WERI-Rb-1 (cell line): ENCODE results near the gene PDK4.

ENCODE experiments used
- DNase-seq: peaks from one replicate; pipeline ENCODE4 v3.0.0-alpha.2; 2020
- H3K27ac ChIP-seq: fragments of 250-450 bp; sonication (Bioruptor Pico); 2 replicates; pipeline ENCODE4 v1.5.1; 2020; ENCODE audit warnings: mild to moderate bottlenecking, moderate library complexity
- H3K27me3 ChIP-seq: fragments of 250-450 bp; sonication (Bioruptor Pico); 2 replicates; pipeline ENCODE4 v1.5.1; 2021; ENCODE audit warnings: mild to moderate bottlenecking, low read depth, moderate library complexity; ENCODE audit not compliant: insufficient read depth, severe bottlenecking
- H3K36me3 ChIP-seq: fragments of 250-450 bp; sonication (Bioruptor Pico); 2 replicates; pipeline ENCODE4 v1.5.1; 2020; ENCODE audit warnings: mild to moderate bottlenecking, moderate library complexity
- H3K4me3 ChIP-seq: 2 replicates; pipeline ENCODE4 v1.5.1; 2011; ENCODE audit warnings: low read depth, mild to moderate bottlenecking, control low read depth, low read length
- H3K9me3 ChIP-seq: fragments of 250-450 bp; sonication (Bioruptor Pico); 2 replicates; pipeline ENCODE4 v1.5.1; 2021; ENCODE audit warnings: mild to moderate bottlenecking, moderate library complexity; ENCODE audit not compliant: severe bottlenecking
- CTCF ChIP-seq: IDR thresholded peaks from 2 replicates; pipeline ENCODE4 v1.5.1; 2011; ENCODE audit warnings: low read depth, mild to moderate bottlenecking, control low read depth, inconsistent platforms, low read length

PDK4 gene

GRCh38 chr7:95593343-95593742 lies 3.0 kb downstream of the PDK4 start:
- DNase-seq = no peak
- H3K36me3 ChIP-seq = no peaks in the 10 kb centered on the region
- peaks cover 8% of the 10 kb centered on the region for H3K27me3 ChIP-seq
- H3K9me3 ChIP-seq = no peaks in the 10 kb centered on the region
- H3K27ac ChIP-seq = no peak overlapping the region
- no peak for TF ChIP-seq CTCF
- H3K4me3 ChIP-seq = no peak overlapping the region

GRCh38 chr7:95592570-95592969 lies 3.7 kb downstream of the PDK4 start:
- Histone ChIP-seq H3K36me3 (no peaks in the 10 kb centered on the region), H3K4me3 (no peak overlapping the region), H3K9me3 (no peaks in the 10 kb centered on the region), H3K27me3 (peaks cover 8% of the 10 kb centered on the region), H3K27ac (no peak overlapping the region)
- no peak for DNase-seq
- TF ChIP-seq CTCF = no peak

GRCh38 chr7:95590387-95591248 lies 5.7 kb downstream of the PDK4 start:
- Histone ChIP-seq H3K36me3 (no peaks in the 10 kb centered on the region), H3K27ac (no peak overlapping the region), H3K4me3 (no peak overlapping the region), H3K9me3 (no peaks in the 10 kb centered on the region), H3K27me3 (peaks cover under 1% of the 10 kb centered on the region)
- DNase-seq = no peak
- TF ChIP-seq CTCF = no peak

- no peak for DNase-seq
- TF ChIP-seq CTCF = no peak
- H3K27ac ChIP-seq = no peak overlapping the region
- H3K9me3 ChIP-seq = no peaks in the 10 kb centered on the region
- H3K27me3 ChIP-seq = no peaks in the 10 kb centered on the region
- no peaks in the 10 kb centered on the region for H3K36me3 ChIP-seq
- no peak overlapping the region for H3K4me3 ChIP-seq
Observed at GRCh38 chr7:95589766-95590165, 6.5 kb downstream of the PDK4 start.

- no peak overlapping the region for H3K4me3 ChIP-seq
- no peaks in the 10 kb centered on the region for H3K27me3 ChIP-seq
- DNase-seq = no peak
- no peaks in the 10 kb centered on the region for H3K9me3 ChIP-seq
- no peaks in the 10 kb centered on the region for H3K36me3 ChIP-seq
- TF ChIP-seq CTCF = no peak
- no peak overlapping the region for H3K27ac ChIP-seq
Observed at GRCh38 chr7:95589031-95589430, 7.3 kb downstream of the PDK4 start.

GRCh38 chr7:95586951-95587301 lies 9.4 kb downstream of the PDK4 start:
- no peak for DNase-seq

More at GRCh38 chr7:95586951-95587301, 9.4 kb downstream of the PDK4 start:
- no peak for TF ChIP-seq CTCF
- H3K27ac ChIP-seq = no peak overlapping the region
- no peaks in the 10 kb centered on the region for H3K27me3 ChIP-seq
- no peaks in the 10 kb centered on the region for H3K9me3 ChIP-seq
- no peak overlapping the region for H3K4me3 ChIP-seq
- no peaks in the 10 kb centered on the region for H3K36me3 ChIP-seq
